Hepatocyte (in vitro differentiated cells): ENCODE measurements around the gene DDX10. TPM values are rescaled to one million over a fixed set of nuclear protein-coding genes. Genes with fewer than 3 reads are reported as not detected.

ENCODE experiments used
- DNase-seq: peaks from one replicate; pipeline ENCODE4 v3.0.0-alpha.2; 2016; ENCODE audit warnings: low spot score
- H2AFZ ChIP-seq: fragments of 200-600 bp; sonication (generic); 2 replicates; pipeline ENCODE4 v1.6.0; 2016; ENCODE audit warnings: antibody characterized with exemption, mild to moderate bottlenecking
- H3K27ac ChIP-seq: fragments of 200-600 bp; sonication (generic); 2 replicates; pipeline ENCODE4 v1.5.1; 2016; ENCODE audit warnings: mild to moderate bottlenecking
- H3K27me3 ChIP-seq: fragments of 200-600 bp; sonication (generic); 2 replicates; pipeline ENCODE4 v1.6.1; 2016
- H3K36me3 ChIP-seq: fragments of 200-600 bp; sonication (generic); replicated peaks from 2 replicates; pipeline ENCODE4 v1.5.1; 2016; ENCODE audit warnings: low read depth; ENCODE audit not compliant: insufficient read depth
- H3K4me1 ChIP-seq: fragments of 200-600 bp; sonication (generic); 2 replicates; pipeline ENCODE4 v1.5.1; 2016; ENCODE audit warnings: mild to moderate bottlenecking, moderate library complexity; ENCODE audit not compliant: insufficient read depth
- H3K4me2 ChIP-seq: fragments of 200-600 bp; sonication (generic); 2 replicates; pipeline ENCODE4 v1.6.0; 2016
- H3K4me3 ChIP-seq: fragments of 200-600 bp; sonication (generic); 2 replicates; pipeline ENCODE4 v1.5.1; 2016; ENCODE audit warnings: mild to moderate bottlenecking
- H3K79me2 ChIP-seq: fragments of 200-600 bp; sonication (generic); 2 replicates; pipeline ENCODE4 v1.6.0; 2017; ENCODE audit warnings: mild to moderate bottlenecking
- H3K9me2 ChIP-seq: fragments of 200-600 bp; sonication (generic); replicated peaks from 2 replicates; pipeline ENCODE4 v1.6.0; 2017; ENCODE audit warnings: mild to moderate bottlenecking; ENCODE audit not compliant: insufficient read depth
- H3K9me3 ChIP-seq: fragments of 200-600 bp; sonication (generic); 2 replicates; pipeline ENCODE4 v1.5.1; 2016; ENCODE audit warnings: low read depth, mild to moderate bottlenecking
- H4K20me1 ChIP-seq: fragments of 200-600 bp; sonication (generic); 2 replicates; pipeline ENCODE4 v1.6.0; 2016; ENCODE audit warnings: mild to moderate bottlenecking; ENCODE audit not compliant: insufficient read depth, poor library complexity, severe bottlenecking
- EZH2 ChIP-seq: fragments of 200-600 bp; sonication (generic); IDR thresholded peaks from 2 replicates; pipeline ENCODE4 v1.6.1; 2016; ENCODE audit warnings: antibody characterized with exemption, mild to moderate bottlenecking, borderline replicate concordance
- EZH2phosphoT487 ChIP-seq: fragments of 200-600 bp; sonication (generic); IDR thresholded peaks from one replicate; pipeline ENCODE4 v1.6.1; 2018; ENCODE audit warnings: antibody characterized with exemption, mild to moderate bottlenecking, low read depth, moderate library complexity; ENCODE audit not compliant: unreplicated experiment, severe bottlenecking
- WGBS: methylation state at CpG from one replicate; pipeline ENCODE4 v1.1.6; 2016; ENCODE audit warnings: low lambda C conversion rate; ENCODE audit errors: missing lambda C conversion rate; 5-methylcytosine and 5-hydroxymethylcytosine counted together
- polyA plus RNA-seq: library from polyadenylated mRNA; unstranded; fragments of >200 nt; fragmentation: Nextera tagmentation; extraction: Ambion mirVana; gene quantifications from 2 replicates; pipeline ENCODE4 v1.2.1, GENCODE V29; 2016
- total RNA-seq: library from RNA; depleted of rRNA; stranded (reverse); fragments of >200 nt; gene quantifications from 2 replicates; pipeline ENCODE4 v1.2.3, GENCODE V29; 2014
- TF ChIP-seq, protein P1 (sequence below): fragments of 200-600 bp; sonication (generic); IDR thresholded peaks from 2 replicates; pipeline ENCODE4 v1.5.1; 2016; ENCODE audit warnings: antibody characterized with exemption, mild to moderate bottlenecking; ENCODE audit not compliant: poor library complexity

DDX10 gene
- total and polyA plus RNA-seq, 2 experiments from 2014 or later: 9.6 to 13.9 TPM

DNA sequence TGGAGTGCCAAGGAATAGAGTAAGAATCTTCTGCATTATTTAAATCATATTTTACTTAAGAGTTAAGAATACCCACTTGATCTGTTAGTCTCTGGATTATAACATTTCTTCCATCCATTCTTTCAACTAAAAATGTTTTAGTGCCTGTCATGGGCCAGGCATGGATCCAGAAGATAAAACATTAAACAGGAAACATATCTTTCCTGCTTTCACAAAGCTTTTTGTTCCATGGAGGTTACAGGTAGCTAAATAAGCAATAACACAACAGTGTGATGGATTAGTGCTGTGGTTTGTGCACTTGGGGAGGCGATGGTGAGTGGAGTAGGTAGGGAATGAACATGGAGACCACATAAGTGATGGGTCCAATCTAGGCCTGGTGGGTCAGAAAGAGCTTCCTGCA lies 258.5 kb downstream of the DDX10 start:
- Histone ChIP-seq H3K4me1 (no peaks in the 10 kb centered on the region), H3K4me2 (no peak overlapping the region), H2AFZ (no peak overlapping the region), H3K36me3 (no peaks in the 10 kb centered on the region), H4K20me1 (no peaks in the 10 kb centered on the region), H3K79me2 (no peaks in the 10 kb centered on the region), H3K4me3 (no peak overlapping the region), H3K27me3 (no peaks in the 10 kb centered on the region), H3K27ac (no peak overlapping the region), H3K9me3 (no peaks in the 10 kb centered on the region), H3K9me2 (no peaks in the 10 kb centered on the region)
- no peak for TF ChIP-seq EZH2
- TF ChIP-seq, protein P1, sequence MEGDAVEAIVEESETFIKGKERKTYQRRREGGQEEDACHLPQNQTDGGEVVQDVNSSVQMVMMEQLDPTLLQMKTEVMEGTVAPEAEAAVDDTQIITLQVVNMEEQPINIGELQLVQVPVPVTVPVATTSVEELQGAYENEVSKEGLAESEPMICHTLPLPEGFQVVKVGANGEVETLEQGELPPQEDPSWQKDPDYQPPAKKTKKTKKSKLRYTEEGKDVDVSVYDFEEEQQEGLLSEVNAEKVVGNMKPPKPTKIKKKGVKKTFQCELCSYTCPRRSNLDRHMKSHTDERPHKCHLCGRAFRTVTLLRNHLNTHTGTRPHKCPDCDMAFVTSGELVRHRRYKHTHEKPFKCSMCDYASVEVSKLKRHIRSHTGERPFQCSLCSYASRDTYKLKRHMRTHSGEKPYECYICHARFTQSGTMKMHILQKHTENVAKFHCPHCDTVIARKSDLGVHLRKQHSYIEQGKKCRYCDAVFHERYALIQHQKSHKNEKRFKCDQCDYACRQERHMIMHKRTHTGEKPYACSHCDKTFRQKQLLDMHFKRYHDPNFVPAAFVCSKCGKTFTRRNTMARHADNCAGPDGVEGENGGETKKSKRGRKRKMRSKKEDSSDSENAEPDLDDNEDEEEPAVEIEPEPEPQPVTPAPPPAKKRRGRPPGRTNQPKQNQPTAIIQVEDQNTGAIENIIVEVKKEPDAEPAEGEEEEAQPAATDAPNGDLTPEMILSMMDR: no peak
- WGBS: 78% methylated on average over 1 of the region's 1 CpG
- no peak for DNase-seq

DNA sequence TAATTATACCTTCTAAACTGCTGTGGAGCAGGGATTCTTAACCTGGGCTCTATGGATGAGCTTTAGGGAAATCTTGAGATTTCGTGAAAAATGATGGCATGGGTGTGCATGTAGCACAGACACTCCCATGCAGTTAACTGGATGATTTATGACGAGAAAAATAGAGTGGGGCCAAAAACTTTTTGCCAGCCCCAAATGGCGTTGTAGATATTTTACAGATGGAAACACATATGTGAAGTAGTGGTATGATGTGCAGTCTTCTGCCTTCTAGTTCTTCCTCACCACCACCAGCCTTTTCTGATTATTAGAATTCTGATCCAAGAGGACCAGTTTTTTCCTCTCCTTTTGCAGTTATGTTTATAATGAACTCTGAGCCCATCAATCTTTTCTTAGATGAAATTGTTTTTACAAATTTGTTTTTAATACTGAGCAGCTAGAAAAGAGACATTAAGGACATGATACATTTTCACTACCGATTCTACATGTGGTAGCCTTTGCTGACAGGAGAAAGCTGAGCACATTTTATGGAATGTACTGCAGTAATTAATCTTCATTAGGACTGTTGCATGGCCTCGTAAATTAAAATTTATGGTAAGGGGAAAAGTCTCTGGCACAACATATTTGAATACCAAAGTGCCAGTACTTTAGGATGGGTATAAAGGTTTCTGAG lies 261.4 kb downstream of the DDX10 start:
- H3K27me3 ChIP-seq: no peaks in the 10 kb centered on the region
- H3K4me1 ChIP-seq: no peaks in the 10 kb centered on the region
- no peaks in the 10 kb centered on the region for H3K9me2 ChIP-seq
- H3K36me3 ChIP-seq: no peaks in the 10 kb centered on the region
- no peaks in the 10 kb centered on the region for H3K79me2 ChIP-seq
- no peak overlapping the region for H3K4me2 ChIP-seq
- WGBS: 78% methylated on average over 5 of the region's 5 CpGs
- no peaks in the 10 kb centered on the region for H4K20me1 ChIP-seq
- no peak overlapping the region for H2AFZ ChIP-seq
- TF ChIP-seq, protein P1: no peak
- TF ChIP-seq EZH2phosphoT487: no peak
- TF ChIP-seq EZH2: no peak
- H3K4me3 ChIP-seq: no peak overlapping the region
- no peak for DNase-seq
- no peak overlapping the region for H3K27ac ChIP-seq
- H3K9me3 ChIP-seq: no peaks in the 10 kb centered on the region

DNA sequence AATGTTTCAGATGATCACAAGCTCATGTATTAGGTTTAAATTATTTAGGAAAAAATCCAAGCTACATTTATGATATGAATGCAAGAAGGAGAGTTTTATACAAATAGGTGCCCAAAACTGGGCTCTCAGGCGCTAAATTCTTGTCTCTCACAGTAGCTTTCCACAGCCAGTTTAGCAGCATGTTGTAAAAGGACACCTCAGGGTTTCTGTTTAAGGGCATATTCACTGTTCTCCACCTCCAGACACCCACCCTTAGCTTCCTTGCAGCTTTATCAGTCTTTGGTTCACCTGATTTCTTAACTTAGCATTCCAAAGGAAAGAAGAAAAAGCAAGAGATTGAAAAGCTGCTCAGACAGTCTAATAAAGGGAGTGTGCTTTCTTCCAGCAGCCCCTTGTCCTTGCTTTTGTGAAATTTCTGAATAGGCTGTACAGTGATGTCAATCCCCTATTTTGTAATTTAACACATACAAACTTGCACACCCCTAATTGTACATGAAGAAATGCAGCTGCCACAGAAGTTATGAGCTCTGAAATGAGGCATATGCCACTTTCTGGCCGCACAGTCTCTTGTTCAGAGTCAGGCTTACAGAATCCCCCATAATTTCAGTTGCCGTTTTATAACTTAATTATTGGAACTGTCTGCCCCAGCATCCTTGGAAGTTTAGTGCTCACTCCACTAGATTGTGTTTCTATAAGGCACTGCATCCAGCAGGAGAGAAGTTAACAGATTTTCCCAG lies 262.1 kb downstream of the DDX10 start:
- 87% methylated on average over 3 of the region's 3 CpGs for WGBS
- no peak overlapping the region for H2AFZ ChIP-seq
- H3K9me3 ChIP-seq: no peaks in the 10 kb centered on the region
- H3K4me2 ChIP-seq: no peak overlapping the region
- no peak for DNase-seq
- H3K4me1 ChIP-seq: no peaks in the 10 kb centered on the region
- H3K27ac ChIP-seq: no peak overlapping the region
- H3K27me3 ChIP-seq: no peaks in the 10 kb centered on the region
- no peaks in the 10 kb centered on the region for H3K36me3 ChIP-seq
- H3K9me2 ChIP-seq: no peaks in the 10 kb centered on the region
- no peaks in the 10 kb centered on the region for H4K20me1 ChIP-seq
- no peak for TF ChIP-seq EZH2phosphoT487
- TF ChIP-seq, protein P1: no peak
- TF ChIP-seq EZH2: no peak
- no peaks in the 10 kb centered on the region for H3K79me2 ChIP-seq
- H3K4me3 ChIP-seq: no peak overlapping the region
